IPS DF 19.7 (cell line): Measurements from ENCODE around the gene MAGEA11.
"Not testable (repeated sequence)": the region's sequence is repeated elsewhere in the genome, so short reads cannot be mapped to it uniquely, and the experiment has no call there.

Experiments used
- DNase-seq: peaks from one replicate; pipeline ENCODE4 v3.0.0-alpha.2; 2013; ENCODE audit warnings: low read depth, low spot score

Gene MAGEA11

DNA sequence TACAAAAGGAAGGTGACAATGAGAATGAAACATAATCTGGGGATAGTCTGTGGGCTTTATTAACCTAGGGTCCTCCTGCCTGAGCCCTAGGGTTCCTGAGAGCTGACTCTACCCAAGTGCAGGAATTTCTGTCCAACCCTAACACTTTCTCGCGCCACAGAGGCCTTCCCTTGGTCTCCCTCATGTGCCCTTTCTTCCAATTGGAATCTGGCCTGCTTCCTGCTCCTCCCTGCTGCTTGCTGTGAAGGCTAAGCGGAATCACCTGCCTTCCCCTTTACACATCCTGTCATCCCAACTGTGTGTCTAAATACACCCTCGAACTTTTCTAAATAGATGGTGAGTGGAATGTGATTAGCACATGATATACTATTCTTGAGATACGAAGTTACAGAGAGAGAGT, 5.9 kb downstream of the MAGEA11 start:
- DNase-seq = no peak

GRCh38 chrX:149718757-149719156, 6.9 kb downstream of the MAGEA11 start:
- DNase-seq = no peak

DNA sequence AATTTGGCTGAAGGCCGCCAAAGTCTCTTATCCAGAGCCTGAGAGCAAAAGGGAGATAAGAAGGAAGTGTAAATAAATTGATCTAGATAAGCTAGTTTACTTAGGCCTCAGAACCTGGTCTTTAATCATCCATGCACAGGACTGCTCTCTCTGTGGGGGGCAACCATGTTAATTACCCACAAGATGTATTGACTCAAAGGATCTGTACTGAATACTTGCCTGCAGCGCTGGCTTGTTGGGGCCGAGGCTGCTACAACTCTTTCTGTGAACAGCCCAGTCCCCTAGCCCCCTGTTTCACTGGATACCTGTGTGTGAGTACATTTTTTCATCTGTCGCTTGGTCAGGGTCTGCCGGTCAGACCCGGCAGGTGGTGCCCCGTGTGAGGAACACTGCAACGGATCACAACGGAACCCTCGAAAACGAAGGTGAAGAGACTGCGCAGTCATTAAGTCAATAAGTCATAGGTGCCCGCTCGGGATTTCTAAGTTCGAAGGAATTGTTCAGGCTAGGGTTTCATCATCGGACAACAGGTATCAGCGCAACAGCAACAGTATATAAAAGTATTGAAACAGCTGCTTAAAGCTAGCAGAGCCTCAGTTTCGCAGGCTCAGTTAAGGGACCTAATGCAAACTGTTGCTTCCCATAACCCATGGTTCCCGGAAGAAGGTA, 8.3 kb downstream of the MAGEA11 start:
- DNase-seq = no peak

- not testable (repeated sequence) for DNase-seq
Observed at GRCh38 chrX:149721241-149721640, 9.4 kb downstream of the MAGEA11 start.

DNA sequence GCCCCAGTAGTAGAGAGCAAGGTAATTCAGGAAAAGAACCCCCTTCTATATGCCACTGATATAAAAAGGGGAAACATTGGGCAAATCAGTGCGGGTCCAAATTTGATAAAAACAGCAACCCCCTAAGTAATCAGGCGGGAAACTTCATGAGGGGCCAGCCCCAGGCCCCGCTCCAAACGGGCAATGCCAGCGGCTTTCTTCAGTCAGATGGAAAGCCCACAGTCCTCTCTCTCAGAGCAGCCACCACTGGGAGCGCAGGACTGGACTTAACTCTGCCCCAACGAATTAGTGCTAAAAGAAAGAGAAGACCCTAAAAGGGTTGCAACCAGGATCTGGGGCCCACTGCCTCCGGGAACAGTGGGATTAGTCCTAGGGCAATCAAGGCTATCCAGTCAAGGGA, 9.9 kb downstream of the MAGEA11 start:
- no peak for DNase-seq

DNA sequence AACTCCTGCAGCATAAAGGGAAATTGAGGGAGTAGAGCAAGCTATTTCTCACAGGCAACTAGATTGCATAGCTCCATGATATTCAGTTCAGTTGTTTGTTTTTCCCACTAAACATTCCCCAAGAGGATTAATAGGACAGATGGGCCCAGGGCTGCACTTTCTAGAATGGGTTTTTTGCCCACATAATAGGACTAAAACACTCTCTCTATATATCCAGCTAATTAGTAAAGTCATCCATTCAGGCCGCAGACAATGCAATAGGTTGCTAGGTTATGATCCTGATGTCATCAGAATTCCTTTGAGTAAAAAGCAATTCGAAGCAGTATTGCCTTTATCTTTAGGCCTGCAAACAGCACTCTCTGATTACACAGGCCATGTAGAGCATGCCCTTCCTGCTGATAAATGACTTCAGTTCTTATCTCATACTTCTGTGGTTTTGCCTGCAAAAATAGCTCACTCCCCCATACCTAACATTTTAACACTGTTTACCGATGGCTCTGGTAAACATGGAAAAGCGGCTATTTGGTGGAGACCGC, 11.8 kb downstream of the MAGEA11 start:
- DNase-seq = not testable (repeated sequence)

- DNase-seq = not testable (repeated sequence)
Observed at GRCh38 chrX:149727308-149727707, 15.4 kb downstream of the MAGEA11 start.

GRCh38 chrX:149742269-149742668, 30.4 kb downstream of the MAGEA11 start:
- not testable (repeated sequence) for DNase-seq

GRCh38 chrX:149746390-149747007, 34.6 kb downstream of the MAGEA11 start:
- not testable (repeated sequence) for DNase-seq

- DNase-seq = no peak
Observed at GRCh38 chrX:149757206-149758067, 45.6 kb downstream of the MAGEA11 start.

GRCh38 chrX:149758068-149758714, 46.3 kb downstream of the MAGEA11 start:
- no peak for DNase-seq

DNA sequence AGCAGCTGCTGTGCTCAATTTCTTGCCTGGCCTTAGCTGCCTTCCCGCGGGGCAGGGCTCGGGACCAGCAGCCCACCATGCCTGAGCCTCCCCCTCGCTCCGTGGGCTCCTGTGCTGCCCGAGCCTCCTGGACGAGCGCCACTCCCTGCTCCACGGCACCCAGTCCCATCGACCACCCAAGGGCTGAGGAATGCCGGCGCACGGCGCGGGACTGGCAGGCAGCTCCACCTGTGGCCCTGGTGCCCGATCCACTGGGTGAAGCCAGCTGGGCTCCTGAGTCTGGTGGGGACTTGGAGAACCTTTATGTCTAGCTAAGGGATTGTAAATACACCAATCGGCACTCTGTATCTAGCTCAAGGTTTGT, 46.8 kb downstream of the MAGEA11 start:
- DNase-seq = not testable (repeated sequence)

DNA sequence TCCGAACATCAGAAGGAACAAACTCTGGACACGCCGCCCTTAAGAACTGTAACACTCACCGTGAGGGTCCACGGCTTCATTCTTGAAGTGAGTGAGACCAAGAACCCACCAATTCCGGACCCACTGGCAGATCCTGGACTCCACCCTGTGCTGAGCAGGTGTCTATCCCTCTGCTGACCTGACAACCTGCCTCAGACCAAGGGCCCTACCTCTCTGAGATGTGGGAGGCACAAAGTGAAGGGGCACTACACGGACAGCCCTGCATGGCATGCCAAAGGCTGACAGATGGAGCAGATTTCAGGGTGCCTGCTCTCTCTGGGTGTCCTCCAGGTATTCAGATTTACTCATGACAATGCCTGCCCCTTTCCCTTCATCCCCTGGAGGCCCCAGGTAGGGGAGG, 48.0 kb downstream of the MAGEA11 start:
- DNase-seq = no peak

DNA sequence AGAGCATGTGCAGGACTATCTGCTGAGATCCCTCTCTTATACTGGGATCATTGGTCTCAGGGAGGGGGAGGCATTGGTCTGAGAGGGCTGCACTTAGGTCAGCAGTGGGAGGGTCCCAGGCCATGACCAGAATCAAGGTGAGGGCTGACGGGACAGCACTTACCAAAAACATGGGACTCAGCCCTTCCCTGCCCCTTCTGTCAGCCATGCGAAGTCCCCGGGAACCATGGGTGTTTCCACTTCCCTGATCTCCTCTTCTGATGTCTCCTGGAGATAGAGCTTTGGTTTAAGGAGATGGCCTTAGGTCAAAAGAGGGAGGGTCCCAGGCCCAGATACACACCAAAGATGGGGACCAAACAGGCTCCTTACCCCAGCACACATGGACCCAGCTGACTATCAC, 49.1 kb downstream of the MAGEA11 start:
- no peak for DNase-seq

DNA sequence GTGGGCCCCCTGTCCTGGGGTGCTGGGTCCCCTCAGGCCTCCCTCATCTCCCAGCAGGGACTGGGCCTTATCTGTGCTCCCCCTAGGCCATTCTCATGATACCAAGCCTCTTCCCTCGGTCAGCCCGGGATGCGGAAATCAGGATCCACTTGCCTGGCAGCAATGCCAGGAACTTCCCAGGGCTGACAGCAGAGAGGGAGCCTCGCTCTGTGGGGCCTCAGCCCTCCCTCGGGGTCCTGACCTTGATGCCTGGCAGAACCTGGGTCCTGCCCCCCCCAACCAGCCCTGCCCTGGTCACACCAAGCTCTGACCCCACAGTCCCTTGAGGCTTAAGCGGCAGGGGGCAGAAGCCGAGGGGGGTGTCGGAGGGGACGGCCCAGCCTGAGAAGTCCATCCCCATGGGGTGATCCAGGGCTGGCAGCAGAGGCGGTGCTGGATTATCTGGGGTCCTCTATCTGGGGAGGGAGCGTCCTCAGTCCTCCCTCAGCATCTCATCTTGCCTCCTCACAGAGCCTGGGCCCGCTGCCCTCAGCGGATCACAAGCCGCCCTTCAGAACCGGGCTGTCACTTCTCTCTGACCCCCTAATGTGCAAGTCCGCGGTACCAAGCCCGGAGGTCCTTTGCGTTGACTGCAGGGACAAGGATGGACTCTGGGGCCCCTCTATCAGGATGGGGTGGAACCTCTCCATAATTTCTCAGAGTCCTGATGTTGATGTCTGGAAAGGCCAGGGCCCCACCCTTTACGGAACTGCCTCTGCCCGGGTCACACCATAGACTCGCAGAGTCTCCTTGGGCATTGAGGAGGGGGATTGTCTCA, 50.2 kb downstream of the MAGEA11 start:
- DNase-seq = not testable (repeated sequence)

GRCh38 chrX:149762696-149763614, 51.1 kb downstream of the MAGEA11 start:
- DNase-seq = no peak
